HepG2 (cell line): ENCODE data around the gene NANOS1. TPM values are rescaled to one million over a fixed set of nuclear protein-coding genes. Genes with fewer than 3 reads are reported as not detected.

Experiments used
- MXI1 ChIP-seq: IDR thresholded peaks from 3 replicates; pipeline ENCODE4 v1.6.1; 2012; ENCODE audit warnings: low read depth, low read length, inconsistent platforms, borderline replicate concordance
- REXO4 ChIP-seq: sonication (generic); formaldehyde crosslinking; IDR thresholded peaks from 2 replicates; pipeline ENCODE4 v1.8.0; 2022; ENCODE audit warnings: missing genetic modification reagents, mild to moderate bottlenecking, borderline replicate concordance
- SMARCE1 ChIP-seq: fragments of 450-650 bp; IDR thresholded peaks from 2 replicates; pipeline ENCODE4 v1.6.1; 2017; ENCODE audit warnings: borderline replicate concordance
- SP1 ChIP-seq, 2 experiments: fragments of 450-650 bp in 1 of 2; sonication (generic) in 1 of 2; formaldehyde crosslinking in 1 of 2; IDR thresholded peaks; 2 replicates each; pipeline versions ENCODE4 v1.4.0 to v1.6.1; 2016 to 2020; ENCODE audit warnings: missing genetic modification reagents in 1 of 2
- ZKSCAN8 ChIP-seq: IDR thresholded peaks from 2 replicates; pipeline ENCODE4 v1.6.1; 2016; ENCODE audit warnings: borderline replicate concordance, missing genetic modification reagents, missing compliant biosample characterization
- ZNF251 ChIP-seq: sonication (generic); formaldehyde crosslinking; IDR thresholded peaks from 2 replicates; pipeline ENCODE4 v1.9.0; 2021; ENCODE audit warnings: mild to moderate bottlenecking, missing genetic modification reagents
- ZNF407 ChIP-seq: sonication (generic); formaldehyde crosslinking; IDR thresholded peaks from one replicate; pipeline ENCODE4 v1.5.1; 2020; ENCODE audit warnings: mild to moderate bottlenecking, missing genetic modification reagents; ENCODE audit errors: not compliant biosample characterization
- ZNF564 ChIP-seq: sonication (generic); formaldehyde crosslinking; IDR thresholded peaks from 2 replicates; pipeline ENCODE4 v1.8.1; 2023; ENCODE audit warnings: mild to moderate bottlenecking, missing genetic modification reagents
- ZNF777 ChIP-seq: sonication (generic); formaldehyde crosslinking; IDR thresholded peaks from 2 replicates; pipeline ENCODE4 v1.4.0; 2020; ENCODE audit warnings: missing genetic modification reagents
- polyA plus RNA-seq, 8 experiments: library from polyadenylated mRNA; depleted of rRNA in 3 of 8; stranded (reverse) in 7 of 8; unstranded in 1 of 8; fragments of >200 nt; fragmentation: Illumina TruSeq in 4 of 8; extraction: Trizol in 4 of 8; gene quantifications; 2 replicates each; pipeline versions ENCODE4 v1.2.1 to v1.2.3, GENCODE V29; 2011 to 2016; ENCODE audit warnings: low read depth in 4 of 8, missing spikeins in 1 of 8, mixed read lengths in 1 of 8; ENCODE audit not compliant: insufficient read depth in 1 of 8
- total RNA-seq, 5 experiments: library from RNA; depleted of rRNA; stranded (reverse); fragments of >200 nt; fragmentation: Illumina TruSeq; extraction: Trizol; gene quantifications; 2 replicates each; pipeline ENCODE4 v1.2.3, GENCODE V29; 2016; ENCODE audit warnings: low read depth in 1 of 5
- TF ChIP-seq, protein P1 (sequence below): sonication (generic); formaldehyde crosslinking; IDR thresholded peaks from 2 replicates; pipeline ENCODE4 v1.4.0; 2020; ENCODE audit warnings: missing genetic modification reagents, borderline replicate concordance
- TF ChIP-seq, protein P2 (sequence below): fragments of 450-650 bp; IDR thresholded peaks from 2 replicates; pipeline ENCODE4 v1.6.1; 2017

Gene NANOS1
- total and polyA plus RNA-seq, 2 of the 13 experiments (the other 11 are each of a cell fraction or from before 2014, with no cell fraction given) = 1.7 to 2.2 TPM

DNA sequence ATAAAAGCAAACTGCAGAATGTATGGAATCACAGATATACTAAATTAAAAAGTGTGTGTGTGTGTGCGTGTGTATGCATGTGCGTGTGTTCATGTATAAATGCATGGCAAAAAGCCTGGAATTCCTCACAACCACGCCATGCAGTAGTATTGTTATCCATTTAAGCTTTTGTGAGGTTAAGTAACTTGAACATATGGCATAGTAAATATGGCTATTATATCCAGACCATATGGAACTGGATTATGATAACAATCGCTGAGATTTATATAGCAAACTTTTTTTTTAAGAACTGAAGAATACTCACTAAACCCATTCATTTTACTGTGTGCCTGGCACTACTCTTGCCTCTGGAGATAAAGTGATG is 22.3 kb upstream of the NANOS1 start (continued):
- TF ChIP-seq ZNF407 (CRISPR knock-in tag) (no peak), SMARCE1 (no peak), SP1 (IDR thresholded peaks at IDR 0.05) (no peak), SP1 (CRISPR knock-in tag; IDR thresholded peaks at IDR 0.05) (no peak), ZNF564 (CRISPR knock-in tag) (no peak), ZNF777 (CRISPR knock-in tag) (no peak), REXO4 (CRISPR knock-in tag) (no peak), ZKSCAN8 (CRISPR knock-in tag) (no peak), MXI1 (no peak), ZNF251 (CRISPR knock-in tag) (no peak)
- TF ChIP-seq, protein P1, sequence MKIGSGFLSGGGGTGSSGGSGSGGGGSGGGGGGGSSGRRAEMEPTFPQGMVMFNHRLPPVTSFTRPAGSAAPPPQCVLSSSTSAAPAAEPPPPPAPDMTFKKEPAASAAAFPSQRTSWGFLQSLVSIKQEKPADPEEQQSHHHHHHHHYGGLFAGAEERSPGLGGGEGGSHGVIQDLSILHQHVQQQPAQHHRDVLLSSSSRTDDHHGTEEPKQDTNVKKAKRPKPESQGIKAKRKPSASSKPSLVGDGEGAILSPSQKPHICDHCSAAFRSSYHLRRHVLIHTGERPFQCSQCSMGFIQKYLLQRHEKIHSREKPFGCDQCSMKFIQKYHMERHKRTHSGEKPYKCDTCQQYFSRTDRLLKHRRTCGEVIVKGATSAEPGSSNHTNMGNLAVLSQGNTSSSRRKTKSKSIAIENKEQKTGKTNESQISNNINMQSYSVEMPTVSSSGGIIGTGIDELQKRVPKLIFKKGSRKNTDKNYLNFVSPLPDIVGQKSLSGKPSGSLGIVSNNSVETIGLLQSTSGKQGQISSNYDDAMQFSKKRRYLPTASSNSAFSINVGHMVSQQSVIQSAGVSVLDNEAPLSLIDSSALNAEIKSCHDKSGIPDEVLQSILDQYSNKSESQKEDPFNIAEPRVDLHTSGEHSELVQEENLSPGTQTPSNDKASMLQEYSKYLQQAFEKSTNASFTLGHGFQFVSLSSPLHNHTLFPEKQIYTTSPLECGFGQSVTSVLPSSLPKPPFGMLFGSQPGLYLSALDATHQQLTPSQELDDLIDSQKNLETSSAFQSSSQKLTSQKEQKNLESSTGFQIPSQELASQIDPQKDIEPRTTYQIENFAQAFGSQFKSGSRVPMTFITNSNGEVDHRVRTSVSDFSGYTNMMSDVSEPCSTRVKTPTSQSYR = no peak
- TF ChIP-seq, protein P2, sequence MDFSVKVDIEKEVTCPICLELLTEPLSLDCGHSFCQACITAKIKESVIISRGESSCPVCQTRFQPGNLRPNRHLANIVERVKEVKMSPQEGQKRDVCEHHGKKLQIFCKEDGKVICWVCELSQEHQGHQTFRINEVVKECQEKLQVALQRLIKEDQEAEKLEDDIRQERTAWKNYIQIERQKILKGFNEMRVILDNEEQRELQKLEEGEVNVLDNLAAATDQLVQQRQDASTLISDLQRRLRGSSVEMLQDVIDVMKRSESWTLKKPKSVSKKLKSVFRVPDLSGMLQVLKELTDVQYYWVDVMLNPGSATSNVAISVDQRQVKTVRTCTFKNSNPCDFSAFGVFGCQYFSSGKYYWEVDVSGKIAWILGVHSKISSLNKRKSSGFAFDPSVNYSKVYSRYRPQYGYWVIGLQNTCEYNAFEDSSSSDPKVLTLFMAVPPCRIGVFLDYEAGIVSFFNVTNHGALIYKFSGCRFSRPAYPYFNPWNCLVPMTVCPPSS = no peak
- TF ChIP-seq, all 625 proteins: peak for 0
